HCT116 (cell line): ENCODE results near the gene TMUB1.

ENCODE experiments used
- CTCF ChIP-seq, 3 experiments: fragments of 200-600 bp in 1 of 3; sonication (generic) in 1 of 3; IDR thresholded peaks in 2 of 3; conservative IDR thresholded peaks in 1 of 3; 2 replicates each; pipeline ENCODE4 v1.5.1; 2012 to 2017; ENCODE audit warnings: low read depth in 2 of 3, low read length in 2 of 3, antibody characterized with exemption in 1 of 3, borderline replicate concordance in 1 of 3, control low read depth in 1 of 3, mild to moderate bottlenecking in 1 of 3, mixed read lengths in 1 of 3, mixed run types in 1 of 3, moderate library complexity in 1 of 3; ENCODE audit not compliant: insufficient read depth in 1 of 3
- ELF1 ChIP-seq: IDR thresholded peaks from 2 replicates; pipeline ENCODE4 v1.6.1; 2012; ENCODE audit warnings: low read depth, borderline replicate concordance
- REST ChIP-seq: IDR thresholded peaks from 2 replicates; pipeline ENCODE4 v1.6.1; 2012; ENCODE audit warnings: low read depth
- ZNF274 ChIP-seq: fragments of 200-500 bp; sonication (Bioruptor generic); IDR thresholded peaks from 2 replicates; pipeline ENCODE4 v1.6.1; 2014; ENCODE audit warnings: mild to moderate bottlenecking, low read depth, low read length, inconsistent platforms

GRCh38 chr7:151087245-151088018, 4.1 kb upstream of the TMUB1 start:
- TF ChIP-seq REST (no peak), ZNF274 (no peak), CTCF (IDR thresholded peaks at IDR 0.05 in 2 of 3, conservative IDR thresholded peaks at IDR 0.05 in 1 of 3; ENCODE audit: borderline replicate concordance in 1 of 3, insufficient read depth in 1 of 3, low read depth in 2 of 3, low read length in 2 of 3) (0 out of 6 replicates have a peak, but pooled peaks of 2 of the 3 experiments have one; percentile 15 to 20), ELF1 (no peak)
